Keratinocyte (primary cell): Measurements from ENCODE around the gene PDZD7. TPM values are rescaled to one million over a fixed set of nuclear protein-coding genes. Genes with fewer than 3 reads are reported as not detected.

ENCODE experiments used
- DNase-seq: peaks from one replicate; pipeline ENCODE4 v3.0.0-alpha.2; 2011; ENCODE audit warnings: low read depth, missing footprints, low spot score
- FAIRE-seq: peaks from 2 replicates; lab custom pipeline; 2011; peaks lifted over from hg19 to GRCh38; lab: Jason Lieb, UNC
- H2AFZ ChIP-seq: 2 replicates; pipeline ENCODE4 v1.6.0; 2012; ENCODE audit warnings: low read length, control low read depth, inconsistent platforms; ENCODE audit not compliant: control insufficient read depth
- H3K27ac ChIP-seq: 2 replicates; pipeline ENCODE4 v1.5.1; 2011; ENCODE audit warnings: low read length; ENCODE audit not compliant: control insufficient read depth, insufficient read depth
- H3K27me3 ChIP-seq: 3 replicates; pipeline ENCODE4 v1.6.0; 2011; ENCODE audit warnings: low read length; ENCODE audit not compliant: control insufficient read depth, insufficient read depth; ENCODE audit errors: extremely low read depth
- H3K36me3 ChIP-seq, 2 experiments: 2 replicates in 1 of 2; 3 replicates in 1 of 2; pipeline ENCODE4 v1.5.1; 2011; ENCODE audit warnings: low read length in 2 of 2, mild to moderate bottlenecking in 1 of 2; ENCODE audit not compliant: control insufficient read depth in 2 of 2, insufficient read depth in 2 of 2; ENCODE audit errors: extremely low read depth in 1 of 2
- H3K4me1 ChIP-seq: 3 replicates; pipeline ENCODE4 v1.5.1; 2011; ENCODE audit warnings: low read length; ENCODE audit not compliant: control insufficient read depth, insufficient read depth; ENCODE audit errors: extremely low read depth
- H3K4me2 ChIP-seq: 3 replicates; pipeline ENCODE4 v1.6.0; 2011; ENCODE audit warnings: low read depth, low read length; ENCODE audit not compliant: control insufficient read depth, insufficient read depth; ENCODE audit errors: extremely low read depth
- H3K4me3 ChIP-seq, 3 experiments: fragments of 200-600 bp in 1 of 3; sonication (generic) in 1 of 3; 2 replicates in 2 of 3; 3 replicates in 1 of 3; pipeline ENCODE4 v1.5.1; 2011 to 2016; ENCODE audit warnings: low read length in 3 of 3, mild to moderate bottlenecking in 3 of 3, control low read depth in 2 of 3, inconsistent platforms in 1 of 3, low read depth in 1 of 3, mixed read lengths in 1 of 3, mixed run types in 1 of 3, moderate library complexity in 1 of 3; ENCODE audit not compliant: control insufficient read depth in 2 of 3, insufficient read depth in 2 of 3; ENCODE audit errors: extremely low read depth in 1 of 3
- H3K79me2 ChIP-seq: 2 replicates; pipeline ENCODE4 v1.6.0; 2012; ENCODE audit warnings: low read length; ENCODE audit not compliant: control insufficient read depth, insufficient read depth
- H3K9ac ChIP-seq: 3 replicates; pipeline ENCODE4 v1.6.0; 2011; ENCODE audit warnings: low read length; ENCODE audit not compliant: control insufficient read depth, insufficient read depth; ENCODE audit errors: extremely low read depth
- H3K9me1 ChIP-seq: 3 replicates; pipeline ENCODE4 v1.6.0; 2011; ENCODE audit warnings: low read length; ENCODE audit not compliant: control insufficient read depth, insufficient read depth; ENCODE audit errors: extremely low read depth
- H3K9me3 ChIP-seq: 2 replicates; pipeline ENCODE4 v1.5.1; 2012; ENCODE audit warnings: low read depth, low read length; ENCODE audit not compliant: control insufficient read depth
- H4K20me1 ChIP-seq: 3 replicates; pipeline ENCODE4 v1.6.0; 2011; ENCODE audit warnings: low read length; ENCODE audit not compliant: control insufficient read depth, insufficient read depth; ENCODE audit errors: extremely low read depth
- EZH2 ChIP-seq: IDR thresholded peaks from one replicate; pipeline ENCODE4 v1.6.1; 2012; ENCODE audit warnings: inconsistent platforms, mild to moderate bottlenecking, low read length, moderate library complexity
- dilution Hi-C: fragments of 300-500 bp; cut with MboI; formaldehyde crosslinking; loops from one replicate; pipeline ENCODE4 v1.7.0; 2020; ENCODE audit warnings: low sequenced_read_pairs; ENCODE audit not compliant: extremely low pct_ligation_motif_present
- polyA plus RNA-seq, 5 experiments: library from polyadenylated mRNA; depleted of rRNA in 3 of 5; stranded (reverse) in 3 of 5; stranded (forward) in 1 of 5; unstranded in 1 of 5; fragments of >200 nt; gene quantifications; 1 replicate in 1 of 5; 2 replicates in 3 of 5; 3 replicates in 1 of 5; pipeline versions ENCODE4 v1.2.1 to v1.2.3, GENCODE V29; 2011 to 2012; ENCODE audit warnings: missing spikeins in 2 of 5, low read depth in 1 of 5, low replicate concordance in 1 of 5
- TF ChIP-seq, protein P1 (sequence below), 3 experiments: IDR thresholded peaks in 1 of 3; conservative IDR thresholded peaks in 1 of 3; optimal IDR thresholded peaks in 1 of 3; 2 replicates in 2 of 3; 3 replicates in 1 of 3; pipeline versions ENCODE3 to v1.5.1; 2011; ENCODE audit warnings: low read length in 3 of 3, mild to moderate bottlenecking in 3 of 3, moderate library complexity in 2 of 3, control low read depth in 1 of 3, inconsistent platforms in 1 of 3; ENCODE audit not compliant: insufficient read depth in 2 of 3; ENCODE audit errors: extremely low read depth in 1 of 3

Gene PDZD7
- polyA plus RNA-seq, 1 donor (not counting 4 experiments of a cell fraction or from before 2014, with no cell fraction given) = 0.54 TPM

GRCh38 chr10:101021692-101022251 is 9.2 kb downstream of the PDZD7 start:
- Histone ChIP-seq H3K9ac (no peak overlapping the region), H3K79me2 (no peaks in the 10 kb centered on the region), H3K4me1 (peaks cover 2% of the 10 kb centered on the region), H4K20me1 (no peaks in the 10 kb centered on the region), H3K36me3 (no peaks in the 10 kb centered on the region), H3K9me3 (no peaks in the 10 kb centered on the region), H2AFZ (no peak overlapping the region), H3K4me2 (no peak overlapping the region), H3K4me3 (no peak overlapping the region), H3K27ac (no peak overlapping the region), H3K9me1 (no peaks in the 10 kb centered on the region), H3K27me3 (peaks cover 5% of the 10 kb centered on the region)
- FAIRE-seq (no peak), DNase-seq (no peak)
- no peak for TF ChIP-seq EZH2
- TF ChIP-seq, protein P1, sequence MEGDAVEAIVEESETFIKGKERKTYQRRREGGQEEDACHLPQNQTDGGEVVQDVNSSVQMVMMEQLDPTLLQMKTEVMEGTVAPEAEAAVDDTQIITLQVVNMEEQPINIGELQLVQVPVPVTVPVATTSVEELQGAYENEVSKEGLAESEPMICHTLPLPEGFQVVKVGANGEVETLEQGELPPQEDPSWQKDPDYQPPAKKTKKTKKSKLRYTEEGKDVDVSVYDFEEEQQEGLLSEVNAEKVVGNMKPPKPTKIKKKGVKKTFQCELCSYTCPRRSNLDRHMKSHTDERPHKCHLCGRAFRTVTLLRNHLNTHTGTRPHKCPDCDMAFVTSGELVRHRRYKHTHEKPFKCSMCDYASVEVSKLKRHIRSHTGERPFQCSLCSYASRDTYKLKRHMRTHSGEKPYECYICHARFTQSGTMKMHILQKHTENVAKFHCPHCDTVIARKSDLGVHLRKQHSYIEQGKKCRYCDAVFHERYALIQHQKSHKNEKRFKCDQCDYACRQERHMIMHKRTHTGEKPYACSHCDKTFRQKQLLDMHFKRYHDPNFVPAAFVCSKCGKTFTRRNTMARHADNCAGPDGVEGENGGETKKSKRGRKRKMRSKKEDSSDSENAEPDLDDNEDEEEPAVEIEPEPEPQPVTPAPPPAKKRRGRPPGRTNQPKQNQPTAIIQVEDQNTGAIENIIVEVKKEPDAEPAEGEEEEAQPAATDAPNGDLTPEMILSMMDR (optimal IDR thresholded peaks at IDR 0.05 in 1 of 3, IDR thresholded peaks at IDR 0.05 in 1 of 3, conservative IDR thresholded peaks at IDR 0.05 in 1 of 3; ENCODE audit: extremely low read depth in 1 of 3, insufficient read depth in 2 of 3, low read length in 3 of 3) = no peak
- dilution Hi-C loops = no loop called here

GRCh38 chr10:101021239-101021638 is 9.7 kb downstream of the PDZD7 start:
- Histone ChIP-seq H3K4me2 (no peak overlapping the region), H3K4me3 (no peak overlapping the region), H3K9me1 (no peaks in the 10 kb centered on the region), H3K9ac (no peak overlapping the region), H3K4me1 (peaks cover 2% of the 10 kb centered on the region), H3K27me3 (peaks cover 4% of the 10 kb centered on the region), H3K36me3 (no peaks in the 10 kb centered on the region), H3K79me2 (no peaks in the 10 kb centered on the region), H2AFZ (no peak overlapping the region), H3K27ac (no peak overlapping the region), H3K9me3 (no peaks in the 10 kb centered on the region), H4K20me1 (peaks cover 2% of the 10 kb centered on the region)
- FAIRE-seq (no peak), DNase-seq (no peak)
- TF ChIP-seq EZH2 = no peak
- TF ChIP-seq, protein P1 (optimal IDR thresholded peaks at IDR 0.05 in 1 of 3, IDR thresholded peaks at IDR 0.05 in 1 of 3, conservative IDR thresholded peaks at IDR 0.05 in 1 of 3; ENCODE audit: extremely low read depth in 1 of 3, insufficient read depth in 2 of 3, low read length in 3 of 3) = no peak
- dilution Hi-C loops = no loop called here
